ENCODE data around the gene POLRMT.
"Not testable (repeated sequence)": the region's sequence is repeated elsewhere in the genome, so short reads cannot be mapped to it uniquely, and the experiment has no call there.

Gene POLRMT

GRCh38 chr19:588741-589692, 44.3 kb downstream of the POLRMT start:
- H4K20me1 ChIP-seq (ENCODE audit: insufficient read depth) = no peaks in the 10 kb centered on the region
- H3K36me3 ChIP-seq (ENCODE audit: insufficient read depth) = no peaks in the 10 kb centered on the region
- TF ChIP-seq CTCF (conservative IDR thresholded peaks at IDR 0.05; ENCODE audit: low read depth, low read length) = no peak
- H3K4me3 ChIP-seq (IDR thresholded peaks at IDR 0.05; ENCODE audit: insufficient read depth, low read depth, low read length) = no peak overlapping the region
- no peaks in the 10 kb centered on the region for H3K79me2 ChIP-seq (ENCODE audit: insufficient read depth, low read depth)
- H3K4me1 ChIP-seq (ENCODE audit: low read depth, poor library complexity, severe bottlenecking) = peaks cover 10% of the 10 kb centered on the region
- no peak overlapping the region for H2AFZ ChIP-seq (ENCODE audit: low read depth)
- H3K27me3 ChIP-seq (ENCODE audit: insufficient read depth, low read depth) = peaks cover 49% of the 10 kb centered on the region
- no peak overlapping the region for H3K9ac ChIP-seq
- no peak overlapping the region for H3K27ac ChIP-seq
- H3K4me2 ChIP-seq = peak overlapping the region; percentile 42; the same call in 1 of the 2 replicates

GRCh38 chr19:588093-588740, 45.1 kb downstream of the POLRMT start:
- H3K79me2 ChIP-seq (ENCODE audit: insufficient read depth, low read depth) = no peaks in the 10 kb centered on the region
- peak overlapping the region; percentile 42; the same call in 1 of the 2 replicates for H3K4me2 ChIP-seq
- H4K20me1 ChIP-seq (ENCODE audit: insufficient read depth) = no peaks in the 10 kb centered on the region
- H3K27me3 ChIP-seq (ENCODE audit: insufficient read depth, low read depth) = peaks cover 41% of the 10 kb centered on the region
- TF ChIP-seq CTCF (conservative IDR thresholded peaks at IDR 0.05; ENCODE audit: low read depth, low read length) = peak; percentile 22; the same call in 1 of the 2 replicates
- no peak overlapping the region for H3K9ac ChIP-seq
- no peak overlapping the region for H3K4me3 ChIP-seq (IDR thresholded peaks at IDR 0.05; ENCODE audit: insufficient read depth, low read depth, low read length)
- peaks cover 10% of the 10 kb centered on the region for H3K4me1 ChIP-seq (ENCODE audit: low read depth, poor library complexity, severe bottlenecking)
- H3K36me3 ChIP-seq (ENCODE audit: insufficient read depth) = no peaks in the 10 kb centered on the region
- no peak overlapping the region for H3K27ac ChIP-seq
- no peak overlapping the region for H2AFZ ChIP-seq (ENCODE audit: low read depth)

GRCh38 chr19:585551-586110, 47.7 kb downstream of the POLRMT start:
- TF ChIP-seq CTCF (conservative IDR thresholded peaks at IDR 0.05; ENCODE audit: low read depth, low read length) = no peak
- Histone ChIP-seq H3K36me3 (ENCODE audit: insufficient read depth) (no peaks in the 10 kb centered on the region), H4K20me1 (ENCODE audit: insufficient read depth) (no peaks in the 10 kb centered on the region), H3K4me3 (IDR thresholded peaks at IDR 0.05; ENCODE audit: insufficient read depth, low read depth, low read length) (no peak overlapping the region), H3K79me2 (ENCODE audit: insufficient read depth, low read depth) (no peaks in the 10 kb centered on the region), H3K27me3 (ENCODE audit: insufficient read depth, low read depth) (peaks cover 17% of the 10 kb centered on the region), H3K4me1 (ENCODE audit: low read depth, poor library complexity, severe bottlenecking) (peaks cover 10% of the 10 kb centered on the region), H3K4me2 (no peak overlapping the region), H3K27ac (no peak overlapping the region), H3K9ac (no peak overlapping the region), H2AFZ (ENCODE audit: low read depth) (no peak overlapping the region)

GRCh38 chr19:585146-585545, 48.2 kb downstream of the POLRMT start:
- Histone ChIP-seq H3K4me1 (ENCODE audit: low read depth, poor library complexity, severe bottlenecking) (peaks cover 10% of the 10 kb centered on the region), H3K27me3 (ENCODE audit: insufficient read depth, low read depth) (peaks cover 17% of the 10 kb centered on the region)
- not testable (repeated sequence) for H3K4me2 ChIP-seq; H3K27ac ChIP-seq; H4K20me1 ChIP-seq (ENCODE audit: insufficient read depth); H3K36me3 ChIP-seq (ENCODE audit: insufficient read depth); H3K4me3 ChIP-seq (IDR thresholded peaks at IDR 0.05; ENCODE audit: insufficient read depth, low read depth, low read length); H3K79me2 ChIP-seq (ENCODE audit: insufficient read depth, low read depth); H3K9ac ChIP-seq; H2AFZ ChIP-seq (ENCODE audit: low read depth)

All from KMS-11 (cell line).